MM.1S (cell line): Measurements from ENCODE around the gene GSAP.
"Not testable (repeated sequence)": the region's sequence is repeated elsewhere in the genome, so short reads cannot be mapped to it uniquely, and the experiment has no call there.

Experiments used
- DNase-seq: peaks from one replicate; pipeline ENCODE4 v3.0.0-alpha.2; 2015
- H2AFZ ChIP-seq: fragments of 300-600 bp; sonication (generic); 2 replicates; pipeline ENCODE4 v1.6.0; 2016; ENCODE audit warnings: antibody characterized with exemption, low read length
- H3F3A ChIP-seq: fragments of 300-600 bp; sonication (generic); 2 replicates; pipeline ENCODE4 v1.6.1; 2016; ENCODE audit warnings: mild to moderate bottlenecking, antibody characterized with exemption, low read length, moderate library complexity, mixed read lengths; ENCODE audit not compliant: insufficient read depth
- H3K27ac ChIP-seq: fragments of 300-600 bp; sonication (generic); 2 replicates; pipeline ENCODE4 v1.5.1; 2016; ENCODE audit warnings: mild to moderate bottlenecking, low read length
- H3K27me3 ChIP-seq: fragments of 300-600 bp; sonication (generic); replicated peaks from 2 replicates; pipeline ENCODE4 v1.6.0; 2016; ENCODE audit warnings: low read length; ENCODE audit not compliant: insufficient read depth
- H3K36me3 ChIP-seq: fragments of 300-600 bp; sonication (generic); replicated peaks from 2 replicates; pipeline ENCODE4 v1.6.1; 2016; ENCODE audit warnings: mild to moderate bottlenecking, low read length, mixed read lengths; ENCODE audit not compliant: insufficient read depth
- H3K4me1 ChIP-seq: fragments of 300-600 bp; sonication (generic); 2 replicates; pipeline ENCODE4 v1.6.1; 2016; ENCODE audit warnings: low read length, mixed read lengths
- H3K4me2 ChIP-seq: fragments of 300-600 bp; sonication (generic); 2 replicates; pipeline ENCODE4 v1.6.0; 2016; ENCODE audit warnings: low read depth, low read length
- H3K4me3 ChIP-seq: fragments of 300-600 bp; sonication (generic); 2 replicates; pipeline ENCODE4 v1.5.1; 2016; ENCODE audit warnings: low read length, mixed read lengths
- H3K79me2 ChIP-seq: fragments of 300-600 bp; sonication (generic); 2 replicates; pipeline ENCODE4 v1.6.1; 2016; ENCODE audit warnings: mixed run types, low read length, mixed read lengths
- H3K9ac ChIP-seq: fragments of 300-600 bp; sonication (generic); 2 replicates; pipeline ENCODE4 v1.6.1; 2016; ENCODE audit warnings: low read length, mixed read lengths
- H3K9me2 ChIP-seq: fragments of 300-600 bp; sonication (generic); replicated peaks from 2 replicates; pipeline ENCODE4 v1.6.1; 2016; ENCODE audit warnings: mild to moderate bottlenecking, low read length, mixed read lengths; ENCODE audit not compliant: insufficient read depth
- H3K9me3 ChIP-seq: fragments of 300-600 bp; sonication (generic); replicated peaks from 2 replicates; pipeline ENCODE4 v1.6.1; 2016; ENCODE audit warnings: mild to moderate bottlenecking, low read length, mixed read lengths; ENCODE audit not compliant: insufficient read depth
- H4K20me1 ChIP-seq: fragments of 300-600 bp; sonication (generic); 2 replicates; pipeline ENCODE4 v1.6.1; 2016; ENCODE audit warnings: mild to moderate bottlenecking, low read length, moderate library complexity, mixed read lengths; ENCODE audit not compliant: insufficient read depth
- EZH2 ChIP-seq: fragments of 300-600 bp; sonication (generic); optimal IDR thresholded peaks from 2 replicates; pipeline ENCODE3; 2017; ENCODE audit warnings: low read depth, mild to moderate bottlenecking, antibody characterized with exemption, low read length, mixed read lengths
- EZH2phosphoT487 ChIP-seq: fragments of 300-600 bp; sonication (generic); IDR thresholded peaks from 2 replicates; pipeline ENCODE4 v1.6.1; 2018; ENCODE audit warnings: antibody characterized with exemption, low read length
- TF ChIP-seq, protein P1 (sequence below): fragments of 300-600 bp; sonication (generic); IDR thresholded peaks from 2 replicates; pipeline ENCODE4 v1.5.1; 2016; ENCODE audit warnings: antibody characterized with exemption, low read length, mixed read lengths

The GSAP gene

DNA sequence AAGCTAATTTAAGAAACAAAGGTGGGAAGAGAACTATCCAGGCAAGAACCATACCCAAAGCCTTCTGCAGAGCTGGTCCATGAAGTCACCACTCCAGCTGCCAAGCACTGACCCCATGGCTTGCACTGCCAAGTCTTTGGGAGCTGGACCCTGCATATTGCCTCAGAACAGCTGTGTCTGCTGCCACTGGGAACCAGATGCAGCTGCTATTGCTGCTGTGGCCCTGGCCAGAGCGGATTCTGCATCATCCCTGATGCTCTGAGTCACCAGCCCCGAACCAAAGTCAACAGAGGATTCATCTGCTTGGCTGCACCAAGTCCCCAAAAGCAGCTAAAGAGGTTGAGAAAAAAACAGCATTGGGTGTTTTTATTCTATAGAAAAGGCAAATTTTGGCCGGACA lies 39.2 kb upstream of the GSAP start:
- H3K79me2 ChIP-seq, result no peaks in the 10 kb centered on the region
- no peaks in the 10 kb centered on the region for H3K27me3 ChIP-seq
- no peak overlapping the region for H3K9ac ChIP-seq
- H2AFZ ChIP-seq, result no peak overlapping the region
- no peaks in the 10 kb centered on the region for H3F3A ChIP-seq
- no peaks in the 10 kb centered on the region; the same call in 1 of the 2 replicates for H3K4me1 ChIP-seq
- TF ChIP-seq, protein P1, sequence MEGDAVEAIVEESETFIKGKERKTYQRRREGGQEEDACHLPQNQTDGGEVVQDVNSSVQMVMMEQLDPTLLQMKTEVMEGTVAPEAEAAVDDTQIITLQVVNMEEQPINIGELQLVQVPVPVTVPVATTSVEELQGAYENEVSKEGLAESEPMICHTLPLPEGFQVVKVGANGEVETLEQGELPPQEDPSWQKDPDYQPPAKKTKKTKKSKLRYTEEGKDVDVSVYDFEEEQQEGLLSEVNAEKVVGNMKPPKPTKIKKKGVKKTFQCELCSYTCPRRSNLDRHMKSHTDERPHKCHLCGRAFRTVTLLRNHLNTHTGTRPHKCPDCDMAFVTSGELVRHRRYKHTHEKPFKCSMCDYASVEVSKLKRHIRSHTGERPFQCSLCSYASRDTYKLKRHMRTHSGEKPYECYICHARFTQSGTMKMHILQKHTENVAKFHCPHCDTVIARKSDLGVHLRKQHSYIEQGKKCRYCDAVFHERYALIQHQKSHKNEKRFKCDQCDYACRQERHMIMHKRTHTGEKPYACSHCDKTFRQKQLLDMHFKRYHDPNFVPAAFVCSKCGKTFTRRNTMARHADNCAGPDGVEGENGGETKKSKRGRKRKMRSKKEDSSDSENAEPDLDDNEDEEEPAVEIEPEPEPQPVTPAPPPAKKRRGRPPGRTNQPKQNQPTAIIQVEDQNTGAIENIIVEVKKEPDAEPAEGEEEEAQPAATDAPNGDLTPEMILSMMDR, result no peak
- TF ChIP-seq EZH2 (no peak), EZH2phosphoT487 (no peak)
- no peak overlapping the region for H3K27ac ChIP-seq
- no peak for DNase-seq
- H3K4me3 ChIP-seq, result no peak overlapping the region
- H4K20me1 ChIP-seq, result no peaks in the 10 kb centered on the region
- H3K36me3 ChIP-seq, result no peaks in the 10 kb centered on the region
- H3K9me2 ChIP-seq, result no peaks in the 10 kb centered on the region
- no peak overlapping the region for H3K4me2 ChIP-seq
- H3K9me3 ChIP-seq, result no peaks in the 10 kb centered on the region

DNA sequence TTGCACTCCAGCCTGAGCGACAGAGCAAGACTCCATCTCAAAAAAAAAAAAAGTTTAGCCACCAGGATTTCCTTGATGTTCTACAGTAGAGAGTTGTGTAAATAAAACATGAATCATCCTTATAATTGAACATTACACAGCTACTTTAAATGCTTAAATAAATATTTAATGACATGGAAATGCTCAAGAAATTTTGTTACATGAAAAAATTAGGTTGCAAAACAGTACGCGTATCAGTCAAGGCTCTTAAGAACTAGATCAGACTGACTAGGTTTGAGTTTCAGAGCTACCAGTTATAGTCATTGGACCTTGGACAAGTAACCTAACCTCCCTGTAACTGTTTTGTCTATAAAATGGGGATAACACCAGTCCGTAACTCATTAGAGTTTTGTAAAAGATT lies 38.7 kb upstream of the GSAP start:
- no peak overlapping the region for H3K4me3 ChIP-seq
- H3K27ac ChIP-seq, result no peak overlapping the region
- H3K4me2 ChIP-seq, result no peak overlapping the region
- no peaks in the 10 kb centered on the region for H3K36me3 ChIP-seq
- no peaks in the 10 kb centered on the region for H3K9me3 ChIP-seq
- H2AFZ ChIP-seq, result no peak overlapping the region
- H3K79me2 ChIP-seq, result no peaks in the 10 kb centered on the region
- H4K20me1 ChIP-seq, result no peaks in the 10 kb centered on the region
- DNase-seq, result no peak
- TF ChIP-seq, protein P1, result no peak
- TF ChIP-seq EZH2phosphoT487 (no peak), EZH2 (no peak)
- no peak overlapping the region for H3K9ac ChIP-seq
- H3K4me1 ChIP-seq, result no peaks in the 10 kb centered on the region; the same call in 1 of the 2 replicates
- H3F3A ChIP-seq, result no peaks in the 10 kb centered on the region
- no peaks in the 10 kb centered on the region for H3K9me2 ChIP-seq
- no peaks in the 10 kb centered on the region for H3K27me3 ChIP-seq

DNA sequence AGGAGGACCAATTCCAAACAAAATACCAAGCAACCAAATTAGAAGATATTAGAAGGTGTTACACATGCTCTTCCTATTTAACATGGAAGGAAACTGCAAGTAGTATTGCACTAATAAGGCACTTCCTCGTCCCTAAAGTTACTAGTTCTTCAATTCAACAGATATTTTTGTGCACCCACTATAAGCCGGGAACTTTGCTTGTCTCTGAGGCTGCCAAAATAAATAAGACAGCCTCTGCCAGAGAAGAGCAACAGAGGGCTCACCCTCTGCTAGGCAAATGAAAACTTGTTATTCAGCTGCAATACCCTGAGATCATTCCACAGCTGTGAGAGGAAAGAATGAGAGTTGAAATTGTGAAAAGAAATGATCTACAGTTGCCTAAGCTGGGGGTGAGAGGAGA lies 37.4 kb upstream of the GSAP start:
- no peak overlapping the region for H3K27ac ChIP-seq
- H3K9me3 ChIP-seq, result no peaks in the 10 kb centered on the region
- no peaks in the 10 kb centered on the region for H3K27me3 ChIP-seq
- no peaks in the 10 kb centered on the region for H4K20me1 ChIP-seq
- no peak overlapping the region for H3K9ac ChIP-seq
- no peaks in the 10 kb centered on the region for H3F3A ChIP-seq
- H3K4me1 ChIP-seq, result no peaks in the 10 kb centered on the region; the same call in 1 of the 2 replicates
- no peak for DNase-seq
- no peak overlapping the region for H3K4me2 ChIP-seq
- no peaks in the 10 kb centered on the region for H3K36me3 ChIP-seq
- H3K79me2 ChIP-seq, result no peaks in the 10 kb centered on the region
- no peak overlapping the region for H2AFZ ChIP-seq
- no peaks in the 10 kb centered on the region for H3K9me2 ChIP-seq
- no peak overlapping the region for H3K4me3 ChIP-seq
- no peak for TF ChIP-seq EZH2phosphoT487
- TF ChIP-seq, protein P1, result no peak
- no peak for TF ChIP-seq EZH2

DNA sequence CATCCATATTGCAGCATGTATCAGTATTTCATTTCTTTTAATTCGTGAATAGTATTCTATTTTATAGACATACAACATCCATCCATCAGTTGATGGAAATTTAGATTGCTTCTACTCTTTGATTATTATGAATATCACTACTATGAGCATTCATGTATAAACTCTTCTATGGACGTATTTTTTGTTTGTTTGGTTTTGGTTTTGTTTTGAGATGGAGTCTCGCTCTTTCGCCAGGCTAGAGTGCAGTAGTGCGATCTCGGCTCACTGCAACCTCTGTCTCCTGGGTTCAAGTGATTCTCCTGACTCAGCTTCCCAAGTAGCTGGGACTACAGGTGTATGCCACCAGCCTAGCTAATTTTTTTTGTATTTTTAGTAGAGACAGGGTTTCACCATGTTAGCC lies 35.8 kb upstream of the GSAP start:
- peak overlapping the region; percentile 55 for H3K4me3 ChIP-seq
- peak; percentile 43 for DNase-seq
- peak overlapping the region; percentile 80 for H2AFZ ChIP-seq
- not testable (repeated sequence) for H3F3A ChIP-seq, H3K27me3 ChIP-seq, H3K36me3 ChIP-seq, H3K79me2 ChIP-seq, H3K9me2 ChIP-seq, H3K9me3 ChIP-seq, H4K20me1 ChIP-seq, H3K4me1 ChIP-seq, H3K27ac ChIP-seq
- peak overlapping the region; percentile 14; the same call in 1 of the 2 replicates for H3K9ac ChIP-seq
- H3K4me2 ChIP-seq, result peak overlapping the region; percentile 57; the same call in 1 of the 2 replicates
